Measurements from ENCODE around the gene TMEM52B.

- TF ChIP-seq CTCF (IDR thresholded peaks at IDR 0.05) (no peak), POLR2A (IDR thresholded peaks at IDR 0.05) (no peak)
Measured at GRCh38 chr12:10186299-10186698, 7.5 kb downstream of the TMEM52B start.
